SW480 (cell line): ENCODE data around the gene ELF5.

Source experiments
- DNase-seq: peaks from one replicate; pipeline ENCODE4 v3.0.0-alpha.2; 2016; ENCODE audit warnings: low spot score

ELF5 gene

DNA sequence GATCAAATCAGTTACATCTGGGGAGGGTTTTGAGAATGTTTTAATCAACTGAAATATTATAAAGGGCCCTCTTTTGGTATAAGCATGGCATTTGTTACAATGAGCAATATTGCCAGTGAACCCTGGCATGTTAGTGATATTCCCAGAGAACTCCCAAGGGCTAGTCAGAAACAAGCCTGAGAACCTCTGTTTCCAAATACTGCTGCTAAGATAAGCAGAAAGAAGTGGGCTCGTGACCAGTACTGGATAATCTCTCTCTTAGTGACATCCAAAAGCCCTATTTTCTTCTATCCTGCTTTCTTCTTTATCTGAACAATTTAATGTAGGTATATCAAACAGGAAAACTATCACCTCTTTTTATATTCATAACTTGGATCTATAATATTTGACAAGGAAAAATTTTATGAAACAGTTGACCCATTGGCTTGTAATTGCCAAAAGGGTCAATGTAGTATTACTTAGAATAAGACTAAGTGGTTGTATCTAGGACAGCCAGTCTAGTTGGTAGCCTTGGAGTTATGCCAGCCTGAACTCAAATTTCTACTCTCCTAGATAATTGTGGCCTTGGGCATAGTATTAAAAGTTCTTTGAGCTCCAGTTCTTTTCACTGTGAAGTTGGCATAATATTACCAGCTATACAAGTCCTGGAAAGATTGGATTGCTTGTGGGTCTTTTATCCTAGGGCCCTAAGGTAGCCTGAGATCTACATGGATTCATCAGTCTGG is 59.1 kb downstream of the ELF5 start:
- no peak for DNase-seq

- no peak for DNase-seq
Observed at GRCh38 chr11:34451053-34451452, 62.5 kb downstream of the ELF5 start.

DNA sequence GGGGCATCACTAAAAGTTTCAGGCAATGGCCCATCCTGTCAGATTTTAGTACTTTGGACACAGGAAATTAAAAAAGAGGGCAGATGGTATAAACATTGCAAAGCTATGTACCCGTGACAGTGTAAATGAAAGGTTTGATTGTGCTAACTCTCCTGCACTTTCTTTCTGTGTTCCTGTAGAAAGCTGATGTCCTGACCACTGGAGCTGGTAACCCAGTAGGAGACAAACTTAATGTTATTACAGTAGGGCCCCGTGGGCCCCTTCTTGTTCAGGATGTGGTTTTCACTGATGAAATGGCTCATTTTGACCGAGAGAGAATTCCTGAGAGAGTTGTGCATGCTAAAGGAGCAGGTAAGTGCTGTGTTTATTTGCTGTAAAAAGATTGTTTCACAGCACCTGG is 64.6 kb downstream of the ELF5 start:
- peak; percentile 33 for DNase-seq

DNA sequence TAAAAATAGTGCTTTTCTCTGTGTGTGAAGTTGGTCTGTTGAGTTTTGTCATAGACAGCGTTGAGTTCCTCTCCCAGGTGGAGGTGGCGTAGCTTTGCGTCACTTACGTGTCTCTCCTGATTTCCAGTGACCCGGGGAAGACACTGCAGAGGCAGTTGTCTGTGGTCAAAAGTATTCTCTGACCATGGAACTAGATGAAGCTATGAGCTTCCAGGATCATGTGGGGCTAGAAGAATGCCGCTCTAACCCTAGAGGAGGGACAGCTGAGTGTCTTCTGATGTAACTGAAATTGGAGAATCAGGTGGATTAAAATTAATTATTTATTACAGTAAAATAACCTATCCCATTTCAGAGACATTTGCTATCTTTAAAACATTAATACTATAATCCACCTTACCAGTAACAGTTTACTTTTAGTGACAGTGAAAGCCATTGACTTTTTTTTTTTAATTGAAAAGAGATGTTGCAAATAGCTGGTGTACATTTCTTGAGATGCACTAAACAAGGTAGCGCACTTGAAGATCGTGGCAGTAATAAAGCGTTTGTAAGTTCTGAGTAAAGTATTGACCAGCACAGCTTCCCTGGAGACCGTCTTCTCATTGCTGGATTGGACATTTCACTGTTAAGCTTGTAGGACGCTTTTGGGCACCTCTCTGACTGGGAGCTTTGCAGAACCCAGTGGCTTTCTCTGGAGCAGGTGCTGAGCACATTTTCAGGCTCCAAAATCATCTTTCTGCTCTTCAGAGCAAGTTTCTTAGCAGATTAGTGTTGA is 65.2 kb downstream of the ELF5 start:
- DNase-seq: no peak

- DNase-seq: no peak
Observed at GRCh38 chr11:34447044-34447443, 66.5 kb downstream of the ELF5 start.

DNA sequence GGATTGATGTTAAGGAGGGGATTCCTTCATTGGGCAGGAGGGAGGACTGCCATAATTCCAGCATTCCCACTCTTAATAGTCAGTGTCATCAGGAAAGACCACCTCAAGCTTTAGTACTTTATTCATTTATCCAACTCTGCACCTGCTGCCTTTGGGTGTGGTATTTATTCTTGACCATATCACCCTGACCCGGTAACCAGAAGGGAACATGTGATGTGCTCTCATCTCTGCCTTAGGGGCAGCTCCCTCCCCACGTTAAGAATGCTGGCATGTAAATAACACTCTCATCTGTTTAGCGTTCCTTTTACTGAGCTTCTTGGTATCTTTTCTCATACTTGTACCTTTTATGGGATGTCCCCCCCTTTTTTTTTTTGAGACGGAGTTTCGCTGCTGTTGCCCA is 67.2 kb downstream of the ELF5 start:
- no peak for DNase-seq

GRCh38 chr11:34445956-34446355 is 67.6 kb downstream of the ELF5 start:
- DNase-seq: no peak

DNA sequence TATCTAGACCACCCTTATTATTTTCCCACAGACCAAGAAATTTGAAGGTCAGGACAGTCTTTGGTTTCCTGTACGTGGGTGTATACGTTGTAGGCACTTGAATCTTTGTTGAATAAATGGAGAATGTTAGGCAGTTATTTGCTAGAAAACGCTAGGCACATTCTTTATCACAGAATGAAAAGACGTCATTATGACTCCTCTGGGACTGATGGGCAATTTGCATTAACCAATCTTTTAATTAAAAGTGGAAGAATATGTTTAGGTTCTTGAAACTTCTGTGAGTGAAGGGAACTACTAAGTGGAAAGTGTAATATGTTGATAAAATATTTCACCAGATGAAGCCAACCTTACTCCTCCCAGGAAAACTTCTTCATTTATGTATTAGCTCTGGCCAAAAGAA is 69.2 kb downstream of the ELF5 start:
- no peak for DNase-seq

GRCh38 chr11:34443136-34443535 is 70.5 kb downstream of the ELF5 start:
- no peak for DNase-seq

DNA sequence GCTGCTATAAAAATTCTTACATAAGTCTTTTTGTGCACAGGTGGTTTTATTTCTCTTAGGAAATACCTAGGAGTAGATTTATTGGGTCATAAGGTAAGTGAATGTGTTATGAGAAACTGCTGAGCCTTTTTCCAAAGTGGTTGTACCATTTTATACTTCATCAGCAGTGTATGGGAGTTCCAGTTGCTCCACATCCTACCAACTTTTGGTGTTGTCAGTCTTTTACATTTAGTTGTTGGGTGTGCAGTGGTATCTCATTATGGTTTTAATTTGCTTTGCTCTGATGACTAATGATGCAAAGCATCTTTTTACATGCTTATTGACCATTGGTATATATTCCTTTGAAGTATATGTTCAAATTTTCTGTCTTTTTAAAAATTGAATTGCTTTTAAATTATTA is 71.8 kb downstream of the ELF5 start:
- DNase-seq: no peak

- peak; percentile 25 for DNase-seq
Observed at GRCh38 chr11:34439610-34440198, 73.9 kb downstream of the ELF5 start.

DNA sequence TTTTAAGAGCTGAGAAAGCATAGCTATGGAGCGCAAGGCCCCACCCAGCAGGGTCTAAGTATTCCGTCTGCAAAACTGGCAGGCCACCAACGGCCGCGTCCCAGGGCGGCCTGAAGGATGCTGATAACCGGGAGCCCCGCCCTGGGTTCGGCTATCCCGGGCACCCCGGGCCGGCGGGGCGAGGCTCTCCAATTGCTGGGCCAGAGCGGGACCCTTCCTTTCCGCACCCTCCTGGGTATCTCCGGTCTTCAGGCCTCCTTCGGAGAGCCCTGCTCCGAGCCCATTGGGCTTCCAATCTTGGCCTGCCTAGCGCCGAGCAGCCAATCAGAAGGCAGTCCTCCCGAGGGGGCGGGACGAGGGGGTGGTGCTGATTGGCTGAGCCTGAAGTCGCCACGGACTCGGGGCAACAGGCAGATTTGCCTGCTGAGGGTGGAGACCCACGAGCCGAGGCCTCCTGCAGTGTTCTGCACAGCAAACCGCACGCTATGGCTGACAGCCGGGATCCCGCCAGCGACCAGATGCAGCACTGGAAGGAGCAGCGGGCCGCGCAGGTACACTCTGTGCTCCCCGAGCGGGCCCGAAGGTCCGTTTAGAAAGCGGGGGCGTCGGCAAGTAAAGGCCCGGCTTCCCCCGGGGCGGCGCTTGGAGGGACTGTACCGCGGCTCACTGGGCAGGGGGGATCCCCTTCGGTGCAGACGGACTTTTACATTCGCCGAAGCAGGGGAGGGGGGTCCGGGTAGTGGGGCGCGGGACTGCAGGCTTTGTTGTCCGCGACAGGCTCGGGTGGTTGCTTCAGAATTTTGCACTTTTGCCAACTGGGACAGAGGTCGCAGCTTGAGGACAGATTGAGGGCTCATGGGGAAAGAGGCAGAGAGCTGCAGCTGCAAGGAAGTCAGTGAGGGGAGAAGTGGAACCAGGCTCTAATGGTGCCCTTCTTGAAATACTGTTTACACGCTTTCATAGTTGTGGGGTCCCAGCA is 74.8 kb downstream of the ELF5 start, which contains the start of gene CAT:
Gene CAT, plus strand, starts transcription at position 406 of the 979 bp plus-strand sequence. Its CDS starts 80 bp downstream, at position 486.
- DNase-seq: peak; percentile 96

DNA sequence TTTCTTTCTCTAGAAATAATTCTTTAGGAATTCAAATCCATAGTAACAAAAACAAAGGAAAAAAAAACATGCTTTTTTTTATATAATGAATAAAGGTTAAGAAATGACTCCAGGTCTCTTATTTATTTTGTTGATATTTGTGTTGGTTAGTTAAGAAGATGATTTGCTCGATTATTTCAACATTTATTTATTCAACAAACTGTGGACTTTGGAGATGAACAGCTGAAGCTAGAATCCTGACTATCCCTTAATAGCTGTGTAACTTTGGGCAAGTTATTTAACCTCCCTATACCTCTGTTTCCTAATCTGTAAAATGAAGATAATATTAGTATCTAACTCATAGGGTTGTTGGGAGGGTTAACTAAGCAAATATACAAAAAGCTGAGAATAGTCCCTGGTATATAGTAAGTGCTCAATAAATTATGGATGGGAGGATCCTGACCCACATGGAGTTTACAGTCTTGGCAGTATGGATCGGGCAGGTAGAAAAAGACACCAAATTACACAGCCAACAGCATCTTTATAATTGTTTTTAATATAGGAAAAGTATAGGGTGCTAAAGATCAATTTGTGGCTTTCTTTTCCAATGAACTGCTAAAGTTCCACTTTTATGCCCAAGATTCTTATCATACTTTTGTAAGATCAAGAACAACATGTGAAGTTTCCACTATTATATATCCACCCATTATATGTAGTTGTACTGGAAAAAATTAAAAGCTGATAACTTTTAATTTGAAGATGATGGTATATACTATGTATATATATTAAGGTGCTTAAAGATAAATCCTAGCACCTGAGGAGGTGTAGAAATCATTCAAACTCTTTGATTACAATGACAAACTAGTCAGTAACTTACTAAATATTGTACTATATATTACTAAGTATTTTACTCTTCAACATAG is 76.1 kb downstream of the ELF5 start:
- DNase-seq: no peak

DNA sequence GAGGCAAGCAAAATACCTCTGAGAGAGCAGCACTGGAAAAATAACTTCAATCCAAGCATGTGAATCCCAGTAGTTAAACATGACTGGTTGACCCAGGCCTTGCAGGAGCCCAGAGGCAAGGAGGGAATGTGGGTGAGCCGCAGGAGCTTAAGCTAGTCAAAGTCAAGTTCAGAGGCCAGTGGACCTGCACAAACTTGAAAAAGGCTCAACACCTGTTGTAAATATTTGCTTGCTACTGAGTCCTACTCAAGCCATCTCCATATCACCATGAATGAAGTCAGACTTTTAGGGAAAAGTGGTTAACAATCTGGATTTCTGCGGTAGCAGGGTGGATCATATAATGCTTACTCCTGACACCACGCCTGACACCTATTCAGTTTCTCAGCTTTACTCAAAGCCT is 79.7 kb downstream of the ELF5 start:
- no peak for DNase-seq

DNA sequence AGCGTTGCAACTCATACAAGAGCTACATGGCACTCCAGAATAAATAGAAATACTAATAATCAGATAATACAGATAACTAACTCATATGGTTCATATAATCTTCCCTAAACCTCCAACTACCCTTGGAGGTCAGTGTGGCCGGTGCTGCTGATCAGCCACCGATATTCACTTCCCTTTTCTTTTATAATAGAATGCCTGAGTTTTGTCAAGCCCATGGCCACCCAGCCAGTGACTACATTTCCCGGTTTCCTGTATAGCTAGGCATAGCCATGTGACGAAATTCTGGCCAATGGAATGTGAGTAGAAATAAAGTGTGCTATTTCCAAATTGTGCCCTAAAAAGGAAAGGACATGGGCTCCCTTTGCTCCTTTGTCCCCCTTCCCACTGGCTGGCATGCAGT is 80.8 kb downstream of the ELF5 start:
- no peak for DNase-seq

DNA sequence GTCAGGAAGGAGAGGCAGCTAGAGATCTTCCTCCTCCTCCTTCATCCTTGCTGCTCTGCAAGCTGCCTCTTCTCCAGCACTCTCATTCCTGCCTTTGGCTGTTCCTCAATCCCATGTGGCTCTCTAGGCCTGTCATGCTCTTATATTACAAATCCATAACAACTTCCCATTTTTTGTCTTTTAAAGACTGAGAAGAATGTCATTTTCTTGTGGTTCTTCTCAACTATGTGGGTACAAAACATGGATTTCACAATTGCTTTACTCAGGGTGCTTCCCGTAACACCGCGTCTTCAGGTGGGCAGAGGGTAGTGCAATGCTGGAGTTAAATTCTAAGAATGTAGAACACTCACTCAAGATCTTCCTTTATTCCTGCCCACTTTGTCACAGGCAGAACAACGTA is 81.6 kb downstream of the ELF5 start:
- DNase-seq: no peak
